ENCODE results near the gene CAPNS1. TPM values are rescaled to one million over a fixed set of nuclear protein-coding genes. Genes with fewer than 3 reads are reported as not detected.
A peak's percentile ranks its signal among the peaks of the same experiment; 100 is the strongest.

CAPNS1 gene
- polyA plus RNA-seq, 2 of the 4 experiments (the other 2 are of a cell fraction): 1,236 to 1,551 TPM

GRCh38 chr19:36136964-36137686, 2.7 kb upstream of the CAPNS1 start:
- FAIRE-seq: peak; percentile 98
- H3K4me3 ChIP-seq: peak overlapping the region; percentile 26; the same call in 1 of the 3 replicates
- ChIA-PET POLR2A (interaction anchor here (0.6 to 2.6 kb wide), 7 partner anchors 8 to 114 kb away, joined by 3 to 32 read pairs (median 7); partner anchors contain the start of genes POLR2I, TBCB, THAP8 and ZNF146), CTCF (interaction anchor here (0.7 to 6.7 kb wide), 10 partner anchors 9 to 256 kb away, joined by 3 to 81 read pairs (median 4); no protein-coding TSS in a partner anchor)
- WGBS (ENCODE audit: missing lambda C conversion rate): 57% methylated on average over 12 of the region's 12 CpGs
- peak; percentile 33 to 44 for ATAC-seq
- H3K27ac ChIP-seq: peak overlapping the region; percentile 80 to 93
- DNase-seq (ENCODE audit: low read depth in 1 of 2, low spot score in 1 of 2): peak; percentile 95 to 96
- peaks cover 50% of the 10 kb centered on the region for H3K4me1 ChIP-seq
- H3K9me3 ChIP-seq: no peaks in the 10 kb centered on the region
- H3K4me2 ChIP-seq: peak overlapping the region; percentile 89
- peak; percentile 59; the same call in 1 of the 2 replicates for TF ChIP-seq HDAC2 (IDR thresholded peaks at IDR 0.05)
- no peak for TF ChIP-seq HEYL (CRISPR knock-in tag; IDR thresholded peaks at IDR 0.05)
- TF ChIP-seq, protein P1, sequence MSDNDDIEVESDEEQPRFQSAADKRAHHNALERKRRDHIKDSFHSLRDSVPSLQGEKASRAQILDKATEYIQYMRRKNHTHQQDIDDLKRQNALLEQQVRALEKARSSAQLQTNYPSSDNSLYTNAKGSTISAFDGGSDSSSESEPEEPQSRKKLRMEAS (IDR thresholded peaks at IDR 0.05): peak; percentile 83
- TF ChIP-seq POLR2A (IDR thresholded peaks at IDR 0.05; ENCODE audit: low read length): peak; percentile 29; the same call in 1 of the 2 replicates
- TF ChIP-seq EP300 (IDR thresholded peaks at IDR 0.05): no peak
- no peak for TF ChIP-seq SREBF2 (IDR thresholded peaks at IDR 0.05)
- no peak for TF ChIP-seq ZC3H11A (IDR thresholded peaks at IDR 0.05)
- no peak for TF ChIP-seq ZSCAN20 (CRISPR knock-in tag; IDR thresholded peaks at IDR 0.05)
- no peak for TF ChIP-seq ELK1 (IDR thresholded peaks at IDR 0.05; ENCODE audit: low read depth, low read length)
- no peak for TF ChIP-seq REST (IDR thresholded peaks at IDR 0.05)
- TF ChIP-seq CEBPB (IDR thresholded peaks at IDR 0.05): no peak
- no peak for TF ChIP-seq CBX8 (IDR thresholded peaks at IDR 0.05)
- TF ChIP-seq USF2 (IDR thresholded peaks at IDR 0.05): no peak
- no peak for TF ChIP-seq RFX5 (IDR thresholded peaks at IDR 0.05)
- no peak; the same call in 1 of the 2 replicates for TF ChIP-seq GATA3 (IDR thresholded peaks at IDR 0.05; ENCODE audit: borderline replicate concordance)
- peak; percentile 10; the same call in 1 of the 2 replicates for TF ChIP-seq ZNF302 (CRISPR knock-in tag; IDR thresholded peaks at IDR 0.05)
- TF ChIP-seq NR3C1 (IDR thresholded peaks at IDR 0.05): no peak
- TF ChIP-seq, protein P2, sequence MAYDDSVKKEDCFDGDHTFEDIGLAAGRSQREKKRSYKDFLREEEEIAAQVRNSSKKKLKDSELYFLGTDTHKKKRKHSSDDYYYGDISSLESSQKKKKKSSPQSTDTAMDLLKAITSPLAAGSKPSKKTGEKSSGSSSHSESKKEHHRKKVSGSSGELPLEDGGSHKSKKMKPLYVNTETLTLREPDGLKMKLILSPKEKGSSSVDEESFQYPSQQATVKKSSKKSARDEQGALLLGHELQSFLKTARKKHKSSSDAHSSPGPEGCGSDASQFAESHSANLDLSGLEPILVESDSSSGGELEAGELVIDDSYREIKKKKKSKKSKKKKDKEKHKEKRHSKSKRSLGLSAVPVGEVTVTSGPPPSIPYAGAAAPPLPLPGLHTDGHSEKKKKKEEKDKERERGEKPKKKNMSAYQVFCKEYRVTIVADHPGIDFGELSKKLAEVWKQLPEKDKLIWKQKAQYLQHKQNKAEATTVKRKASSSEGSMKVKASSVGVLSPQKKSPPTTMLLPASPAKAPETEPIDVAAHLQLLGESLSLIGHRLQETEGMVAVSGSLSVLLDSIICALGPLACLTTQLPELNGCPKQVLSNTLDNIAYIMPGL (CRISPR knock-in tag; IDR thresholded peaks at IDR 0.05; ENCODE audit: borderline replicate concordance): no peak
- TF ChIP-seq MAZ (IDR thresholded peaks at IDR 0.05; ENCODE audit: borderline replicate concordance, low read depth, low read length): no peak
- TF ChIP-seq TFCP2L1 (CRISPR knock-in tag; IDR thresholded peaks at IDR 0.05): no peak
- TF ChIP-seq FOSB (CRISPR knock-in tag; IDR thresholded peaks at IDR 0.05): no peak
- no peak for TF ChIP-seq MYC (IDR thresholded peaks at IDR 0.05; ENCODE audit: borderline replicate concordance, low read length)
- TF ChIP-seq TP53 (CRISPR knock-in tag; IDR thresholded peaks at IDR 0.05): no peak
- peak; percentile 71; the same call in 1 of the 2 replicates for TF ChIP-seq RARB (CRISPR knock-in tag; IDR thresholded peaks at IDR 0.05)
- TF ChIP-seq E2F6 (IDR thresholded peaks at IDR 0.05; ENCODE audit: borderline replicate concordance, low read depth): no peak
- TF ChIP-seq EHMT2 (IDR thresholded peaks at IDR 0.05; ENCODE audit: low read depth): no peak
- TF ChIP-seq CTCF (IDR thresholded peaks at IDR 0.05): no peak
- peak; percentile 39 to 61; a peak in 2 of 5 replicates for TF ChIP-seq JUN (IDR thresholded peaks at IDR 0.05)
- no peak for TF ChIP-seq KDM5A (IDR thresholded peaks at IDR 0.05)
- 0 out of 2 replicates have a peak, but pooled peaks have one; percentile 54 for TF ChIP-seq FOSL2 (IDR thresholded peaks at IDR 0.05)
- TF ChIP-seq FOSL2 (CRISPR knock-in tag; IDR thresholded peaks at IDR 0.05): peak; percentile 92

Data from A549 (cell line).